ENCODE measurements around the gene DAPK3.

Gene DAPK3

GRCh38 chr19:3970808-3971598 lies at the start of gene DAPK3:
Gene DAPK3 (minus strand): TSS chr19:3971099. CDS start chr19:3969735, 1,364 bp downstream.
- Histone ChIP-seq H3K4me3 (ENCODE audit: low read length) (peak within 1 kb of the TSS; percentile 89), H3K9me3 (ENCODE audit: control insufficient read depth, low read depth, low read length) (no peaks in the 10 kb centered on the region)

GRCh38 chr19:4019578-4019977 lies 48.7 kb upstream of the DAPK3 start:
- Histone ChIP-seq H3K4me3 (ENCODE audit: low read length) (no peak overlapping the region), H3K9me3 (ENCODE audit: control insufficient read depth, low read depth, low read length) (no peaks in the 10 kb centered on the region), H3K27me3 (ENCODE audit: control insufficient read depth, insufficient read depth, low read length) (no peaks in the 10 kb centered on the region), H3K36me3 (ENCODE audit: control insufficient read depth, low read depth, low read length) (peaks cover 9% of the 10 kb centered on the region), H3K9ac (ENCODE audit: low read length) (no peak overlapping the region), H3K4me1 (ENCODE audit: control insufficient read depth, low read depth, low read length) (no peaks in the 10 kb centered on the region), H3K27ac (ENCODE audit: low read length) (no peak overlapping the region)

More at GRCh38 chr19:3970808-3971598, at the start of gene DAPK3:
- H3K27ac ChIP-seq (ENCODE audit: low read length) = peak within 1 kb of the TSS; percentile 72
- H3K4me1 ChIP-seq (ENCODE audit: control insufficient read depth, low read depth, low read length) = peaks cover 22% of the 10 kb centered on the region
- H3K36me3 ChIP-seq (ENCODE audit: control insufficient read depth, low read depth, low read length) = peaks cover 27% of the 10 kb centered on the region
- H3K27me3 ChIP-seq (ENCODE audit: control insufficient read depth, insufficient read depth, low read length) = no peaks in the 10 kb centered on the region
- peak within 1 kb of the TSS; percentile 88 for H3K9ac ChIP-seq (ENCODE audit: low read length)

GRCh38 chr19:4018775-4019504 lies 48.0 kb upstream of the DAPK3 start:
- peaks cover 7% of the 10 kb centered on the region for H3K36me3 ChIP-seq (ENCODE audit: control insufficient read depth, low read depth, low read length)
- H3K27ac ChIP-seq (ENCODE audit: low read length) = no peak overlapping the region
- no peak overlapping the region for H3K9ac ChIP-seq (ENCODE audit: low read length)
- no peak overlapping the region for H3K4me3 ChIP-seq (ENCODE audit: low read length)
- no peaks in the 10 kb centered on the region for H3K4me1 ChIP-seq (ENCODE audit: control insufficient read depth, low read depth, low read length)
- no peaks in the 10 kb centered on the region for H3K27me3 ChIP-seq (ENCODE audit: control insufficient read depth, insufficient read depth, low read length)
- H3K9me3 ChIP-seq (ENCODE audit: control insufficient read depth, low read depth, low read length) = no peaks in the 10 kb centered on the region

GRCh38 chr19:4018140-4018613 lies 47.3 kb upstream of the DAPK3 start:
- Histone ChIP-seq H3K36me3 (ENCODE audit: control insufficient read depth, low read depth, low read length) (peaks cover 11% of the 10 kb centered on the region), H3K9ac (ENCODE audit: low read length) (no peak overlapping the region), H3K27me3 (ENCODE audit: control insufficient read depth, insufficient read depth, low read length) (no peaks in the 10 kb centered on the region), H3K27ac (ENCODE audit: low read length) (no peak overlapping the region), H3K9me3 (ENCODE audit: control insufficient read depth, low read depth, low read length) (no peaks in the 10 kb centered on the region), H3K4me1 (ENCODE audit: control insufficient read depth, low read depth, low read length) (no peaks in the 10 kb centered on the region), H3K4me3 (ENCODE audit: low read length) (no peak overlapping the region)

DNA sequence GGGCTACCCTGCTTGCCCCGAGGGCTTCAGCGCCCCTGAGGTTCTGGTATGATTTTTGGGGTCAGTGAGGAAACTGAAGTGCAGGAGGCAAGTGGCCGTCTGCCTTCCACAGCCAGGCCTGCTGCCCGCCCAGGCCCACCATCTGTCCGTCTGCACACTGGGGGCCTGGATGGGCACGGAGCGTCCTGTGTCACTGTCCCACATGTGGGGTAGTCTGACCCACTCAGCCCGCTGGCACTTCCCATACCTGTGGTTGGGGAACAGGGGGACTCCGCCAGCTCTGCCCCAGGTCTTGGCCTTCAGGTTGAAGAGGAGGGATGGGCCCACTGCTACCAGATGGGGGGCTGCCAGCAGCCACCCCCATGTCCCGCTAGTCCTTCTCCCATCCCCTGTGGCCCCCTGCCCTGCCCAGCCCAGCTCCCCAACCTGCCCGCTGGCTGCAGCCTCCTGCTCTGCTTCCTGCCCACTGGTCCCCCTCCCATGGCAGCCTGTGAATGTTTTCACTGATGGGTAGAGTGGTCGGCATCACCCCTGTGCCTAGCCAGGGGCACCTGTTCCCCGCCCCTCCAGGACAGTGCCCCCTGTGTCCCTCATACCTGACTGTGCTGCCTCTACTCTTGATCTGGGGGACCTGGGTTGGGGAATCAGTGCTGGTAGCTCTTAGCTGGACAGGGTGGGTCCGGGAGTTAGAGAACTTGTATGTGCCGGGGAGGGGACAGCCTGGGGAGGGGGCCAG lies 46.2 kb upstream of the DAPK3 start:
- Histone ChIP-seq H3K4me3 (ENCODE audit: low read length) (no peak overlapping the region), H3K9ac (ENCODE audit: low read length) (no peak overlapping the region), H3K27ac (ENCODE audit: low read length) (no peak overlapping the region), H3K36me3 (ENCODE audit: control insufficient read depth, low read depth, low read length) (peaks cover 16% of the 10 kb centered on the region), H3K27me3 (ENCODE audit: control insufficient read depth, insufficient read depth, low read length) (no peaks in the 10 kb centered on the region), H3K4me1 (ENCODE audit: control insufficient read depth, low read depth, low read length) (no peaks in the 10 kb centered on the region), H3K9me3 (ENCODE audit: control insufficient read depth, low read depth, low read length) (no peaks in the 10 kb centered on the region)

GRCh38 chr19:4016486-4016885 lies 45.6 kb upstream of the DAPK3 start:
- no peaks in the 10 kb centered on the region for H3K9me3 ChIP-seq (ENCODE audit: control insufficient read depth, low read depth, low read length)
- H3K4me3 ChIP-seq (ENCODE audit: low read length) = no peak overlapping the region
- H3K4me1 ChIP-seq (ENCODE audit: control insufficient read depth, low read depth, low read length) = no peaks in the 10 kb centered on the region
- no peak overlapping the region for H3K27ac ChIP-seq (ENCODE audit: low read length)
- H3K27me3 ChIP-seq (ENCODE audit: control insufficient read depth, insufficient read depth, low read length) = no peaks in the 10 kb centered on the region
- no peak overlapping the region for H3K9ac ChIP-seq (ENCODE audit: low read length)
- H3K36me3 ChIP-seq (ENCODE audit: control insufficient read depth, low read depth, low read length) = peaks cover 16% of the 10 kb centered on the region

- no peak overlapping the region for H3K9ac ChIP-seq (ENCODE audit: low read length)
Measured at GRCh38 chr19:4015705-4016402, 45.0 kb upstream of the DAPK3 start.

GRCh38 chr19:4014541-4015491 lies 43.9 kb upstream of the DAPK3 start:
- Histone ChIP-seq H3K27me3 (ENCODE audit: control insufficient read depth, insufficient read depth, low read length) (no peaks in the 10 kb centered on the region), H3K36me3 (ENCODE audit: control insufficient read depth, low read depth, low read length) (peaks cover 16% of the 10 kb centered on the region), H3K27ac (ENCODE audit: low read length) (no peak overlapping the region), H3K9ac (ENCODE audit: low read length) (no peak overlapping the region), H3K9me3 (ENCODE audit: control insufficient read depth, low read depth, low read length) (no peaks in the 10 kb centered on the region), H3K4me3 (ENCODE audit: low read length) (no peak overlapping the region), H3K4me1 (ENCODE audit: control insufficient read depth, low read depth, low read length) (no peaks in the 10 kb centered on the region)

More at GRCh38 chr19:4015705-4016402, 45.0 kb upstream of the DAPK3 start:
- Histone ChIP-seq H3K4me3 (ENCODE audit: low read length) (no peak overlapping the region), H3K36me3 (ENCODE audit: control insufficient read depth, low read depth, low read length) (peaks cover 16% of the 10 kb centered on the region), H3K4me1 (ENCODE audit: control insufficient read depth, low read depth, low read length) (no peaks in the 10 kb centered on the region), H3K9me3 (ENCODE audit: control insufficient read depth, low read depth, low read length) (no peaks in the 10 kb centered on the region), H3K27me3 (ENCODE audit: control insufficient read depth, insufficient read depth, low read length) (no peaks in the 10 kb centered on the region), H3K27ac (ENCODE audit: low read length) (no peak overlapping the region)

- Histone ChIP-seq H3K36me3 (ENCODE audit: control insufficient read depth, low read depth, low read length) (peaks cover 16% of the 10 kb centered on the region), H3K4me3 (ENCODE audit: low read length) (no peak overlapping the region), H3K27ac (ENCODE audit: low read length) (no peak overlapping the region), H3K27me3 (ENCODE audit: control insufficient read depth, insufficient read depth, low read length) (no peaks in the 10 kb centered on the region), H3K9ac (ENCODE audit: low read length) (no peak overlapping the region), H3K4me1 (ENCODE audit: control insufficient read depth, low read depth, low read length) (no peaks in the 10 kb centered on the region), H3K9me3 (ENCODE audit: control insufficient read depth, low read depth, low read length) (no peaks in the 10 kb centered on the region)
Measured at GRCh38 chr19:4013886-4014540, 43.1 kb upstream of the DAPK3 start.

Data from iPS-18a (cell line).